A549 (cell line): Measurements from ENCODE around the gene TNC. TPM values are rescaled to one million over a fixed set of nuclear protein-coding genes. Genes with fewer than 3 reads are reported as not detected.

Source experiments
- ATAC-seq, 2 experiments: fragments of 200-7000 bp in 1 of 2; fragments of >200 bp in 1 of 2; cut with Nextera tagmentation in 1 of 2; cut with Tn5 transposase in 1 of 2; 3 replicates each; pipeline versions ENCODE4 v1.8.0 to v1.9.1; 2018 to 2020; ENCODE audit warnings: mild to moderate bottlenecking in 1 of 2, moderate library complexity in 1 of 2
- CTCF ChIA-PET: fragments of 300-600 bp; sonication (Branson Sonifier 250); formaldehyde crosslinking; extraction: SDS; loops from one replicate; lab custom pipeline; 2021; ENCODE audit warnings: antibody characterized with exemption, inconsistent platforms; lab: Yijun Ruan, JAX
- POLR2A ChIA-PET: fragments of 350-600 bp; formaldehyde crosslinking; extraction: SDS; loops from one replicate; lab custom pipeline; 2021; ENCODE audit warnings: antibody characterized with exemption, inconsistent platforms; lab: Yijun Ruan, JAX
- DNase-seq, 2 experiments: peaks; one replicate each; pipeline versions ENCODE4 v3.0.0 to v3.0.0-alpha.2; 2011 to 2016; ENCODE audit warnings: low read depth in 1 of 2, low spot score in 1 of 2
- FAIRE-seq: peaks from 2 replicates; lab custom pipeline; 2011; peaks lifted over from hg19 to GRCh38; lab: Jason Lieb, UNC
- H3K27ac ChIP-seq, 2 experiments: fragments of >200 bp; sonication (Bioruptor Twin); formaldehyde crosslinking; 3 replicates each; pipeline ENCODE4 v1.5.1; 2016 to 2017
- H3K4me1 ChIP-seq: fragments of >200 bp; sonication (Bioruptor Twin); formaldehyde crosslinking; 3 replicates; pipeline ENCODE4 v1.6.1; 2016
- H3K4me2 ChIP-seq: fragments of >200 bp; sonication (Bioruptor Twin); formaldehyde crosslinking; 3 replicates; pipeline ENCODE4 v1.6.1; 2016
- H3K4me3 ChIP-seq: fragments of >200 bp; sonication (Bioruptor Twin); formaldehyde crosslinking; 3 replicates; pipeline ENCODE4 v1.5.1; 2016
- H3K9me3 ChIP-seq: fragments of >200 bp; sonication (Bioruptor Twin); formaldehyde crosslinking; 3 replicates; pipeline ENCODE4 v1.6.1; 2016
- BHLHE40 ChIP-seq: IDR thresholded peaks from 2 replicates; pipeline ENCODE4 v1.6.1; 2012; ENCODE audit warnings: low read depth, low read length, inconsistent platforms
- CHD2 ChIP-seq: fragments of 150-350 bp; IDR thresholded peaks from 2 replicates; pipeline ENCODE4 v1.6.1; 2014; ENCODE audit warnings: low read length; ENCODE audit not compliant: partially characterized antibody
- CHD4 ChIP-seq: fragments of 200-600 bp; sonication (generic); IDR thresholded peaks from 2 replicates; pipeline ENCODE4 v1.6.1; 2016; ENCODE audit warnings: antibody characterized with exemption, mild to moderate bottlenecking, borderline replicate concordance
- CTCF ChIP-seq: fragments of >200 bp; sonication (Bioruptor Twin); formaldehyde crosslinking; IDR thresholded peaks from 3 replicates; pipeline ENCODE4 v1.5.1; 2016
- EHF ChIP-seq: fragments of 250-450 bp; sonication (Bioruptor Pico); IDR thresholded peaks from 2 replicates; pipeline ENCODE4 v1.5.0; 2020; ENCODE audit warnings: mild to moderate bottlenecking
- FOSL2 ChIP-seq, 2 experiments: fragments of 450-650 bp in 1 of 2; fragments of >200 bp in 1 of 2; sonication (Bioruptor Twin) in 1 of 2; formaldehyde crosslinking; IDR thresholded peaks; 2 replicates each; pipeline versions ENCODE4 v1.5.0 to v1.6.1; 2016 to 2020; ENCODE audit warnings: mild to moderate bottlenecking in 1 of 2, moderate library complexity in 1 of 2
- FOXS1 ChIP-seq: fragments of 250-450 bp; sonication (Bioruptor Pico); IDR thresholded peaks from 2 replicates; pipeline ENCODE4 v1.5.0; 2020; ENCODE audit warnings: mild to moderate bottlenecking, moderate library complexity
- HES2 ChIP-seq: fragments of >200 bp; sonication (Bioruptor Twin); formaldehyde crosslinking; IDR thresholded peaks from 2 replicates; pipeline ENCODE4 v1.6.1; 2016
- HOXA7 ChIP-seq: fragments of 250-450 bp; sonication (Bioruptor Pico); IDR thresholded peaks from 2 replicates; pipeline ENCODE4 v1.5.0; 2020; ENCODE audit warnings: mild to moderate bottlenecking, moderate library complexity
- HOXB13 ChIP-seq: fragments of 250-450 bp; sonication (Bioruptor Pico); IDR thresholded peaks from 2 replicates; pipeline ENCODE4 v1.5.0; 2020; ENCODE audit warnings: low read depth, mild to moderate bottlenecking, moderate library complexity
- HOXB5 ChIP-seq: fragments of 250-450 bp; sonication (Bioruptor Pico); IDR thresholded peaks from 2 replicates; pipeline ENCODE4 v1.5.0; 2020; ENCODE audit warnings: mild to moderate bottlenecking, moderate library complexity
- JUN ChIP-seq, 2 experiments: fragments of >200 bp; sonication (Bioruptor Twin); formaldehyde crosslinking; IDR thresholded peaks; 2 replicates in 1 of 2; 3 replicates in 1 of 2; pipeline ENCODE4 v1.6.1; 2016 to 2017
- JUNB ChIP-seq: fragments of >200 bp; sonication (Bioruptor Twin); formaldehyde crosslinking; IDR thresholded peaks from 2 replicates; pipeline ENCODE4 v1.6.1; 2016
- KDM1A ChIP-seq: fragments of 200-600 bp; sonication (generic); IDR thresholded peaks from 2 replicates; pipeline ENCODE4 v1.6.1; 2016; ENCODE audit warnings: low read depth, mild to moderate bottlenecking
- MYC ChIP-seq: IDR thresholded peaks from 2 replicates; pipeline ENCODE4 v1.6.1; 2012; ENCODE audit warnings: mild to moderate bottlenecking, inconsistent platforms, low read length, improper control_type of control experiment, borderline replicate concordance
- NR3C1 ChIP-seq: fragments of >200 bp; sonication (Bioruptor Twin); formaldehyde crosslinking; IDR thresholded peaks from 3 replicates; pipeline ENCODE4 v1.6.1; 2017
- PHF8 ChIP-seq: fragments of 200-600 bp; sonication (generic); IDR thresholded peaks from 2 replicates; pipeline ENCODE4 v1.6.1; 2016; ENCODE audit warnings: low read depth, mild to moderate bottlenecking, antibody characterized with exemption, moderate library complexity, borderline replicate concordance
- POLR2AphosphoS2 ChIP-seq: conservative IDR thresholded peaks from 2 replicates; pipeline ENCODE4 v1.6.1; 2012; ENCODE audit warnings: low read length, improper control_type of control experiment, inconsistent platforms
- REST ChIP-seq: fragments of 200-600 bp; sonication (generic); IDR thresholded peaks from 2 replicates; pipeline ENCODE4 v1.6.1; 2016; ENCODE audit warnings: antibody characterized with exemption, mild to moderate bottlenecking, moderate library complexity
- RNF2 ChIP-seq: fragments of 200-600 bp; sonication (generic); IDR thresholded peaks from 2 replicates; pipeline ENCODE4 v1.6.1; 2016; ENCODE audit warnings: low read depth, mild to moderate bottlenecking, antibody characterized with exemption, moderate library complexity, borderline replicate concordance
- SMC3 ChIP-seq: fragments of >200 bp; sonication (Bioruptor Twin); formaldehyde crosslinking; IDR thresholded peaks from 3 replicates; pipeline ENCODE4 v1.6.1; 2018; ENCODE audit warnings: inconsistent platforms
- USF2 ChIP-seq: fragments of 450-650 bp; IDR thresholded peaks from 2 replicates; pipeline ENCODE4 v1.6.1; 2014; ENCODE audit warnings: antibody characterized with exemption
- WGBS: methylation state at CpG from one replicate; pipeline ENCODE4 v1.1.6; 2017; ENCODE audit errors: missing lambda C conversion rate; 5-methylcytosine and 5-hydroxymethylcytosine counted together
- polyA plus RNA-seq, 4 experiments: library from polyadenylated mRNA; depleted of rRNA in 3 of 4; stranded (reverse); fragments of >200 nt; fragmentation: RNase III in 1 of 4; extraction: RNeasy Plus Mini Kit Qiagen cat#74134 plus additional on column Dnase treatment in 1 of 4; gene quantifications; 2 replicates in 3 of 4; 3 replicates in 1 of 4; pipeline ENCODE4 v1.2.3, GENCODE V29; 2011 to 2017

The TNC gene
- polyA plus RNA-seq, 2 of the 4 experiments (the other 2 are of a cell fraction): 0.50 to 0.63 TPM

- POLR2A ChIA-PET: no interaction called here
- no peak for TF ChIP-seq HOXB13 (CRISPR knock-in tag)
- TF ChIP-seq CTCF: no peak
- no peak for FAIRE-seq
- Histone ChIP-seq H3K4me2 (no peak overlapping the region), H3K4me1 (no peaks in the 10 kb centered on the region), H3K9me3 (no peaks in the 10 kb centered on the region), H3K27ac (no peak overlapping the region), H3K4me3 (no peak overlapping the region)
- CTCF ChIA-PET: no interaction called here
- WGBS: 70% methylated on average over 10 of the region's 10 CpGs
- no peak for ATAC-seq
- DNase-seq: no peak
Measured at GRCh38 chr9:114995681-114996221, 122.2 kb downstream of the TNC start.

- no peak for TF ChIP-seq BHLHE40
- no peak for TF ChIP-seq JUNB
- TF ChIP-seq POLR2AphosphoS2: no peak
- no peak for TF ChIP-seq RNF2
- TF ChIP-seq FOSL2 (IDR thresholded peaks at IDR 0.05): no peak
- TF ChIP-seq FOSL2 (CRISPR knock-in tag; IDR thresholded peaks at IDR 0.05): no peak
- TF ChIP-seq MYC: no peak
- TF ChIP-seq CTCF: no peak
- TF ChIP-seq EHF: no peak
- no peak for TF ChIP-seq HES2
- no peak for TF ChIP-seq HOXB5 (CRISPR knock-in tag)
- no peak for TF ChIP-seq CHD4
- TF ChIP-seq HOXA7 (CRISPR knock-in tag): no peak
- TF ChIP-seq PHF8: no peak
- TF ChIP-seq CHD2: no peak
- no peak for TF ChIP-seq SMC3
- H3K4me1 ChIP-seq: no peaks in the 10 kb centered on the region
- CTCF ChIA-PET: interaction anchor here (0.9 to 2.5 kb wide), 3 partner anchors 13 to 84 kb away, joined by 3 to 9 read pairs (median 4); no protein-coding TSS in a partner anchor
- H3K4me2 ChIP-seq: no peak overlapping the region
- POLR2A ChIA-PET: no interaction called here
- H3K9me3 ChIP-seq: no peaks in the 10 kb centered on the region
- no peak overlapping the region for H3K4me3 ChIP-seq
- DNase-seq: no peak
- FAIRE-seq: no peak
- no peak overlapping the region for H3K27ac ChIP-seq
- ATAC-seq: no peak
Measured at GRCh38 chr9:114994768-114995167, 123.2 kb downstream of the TNC start.

GRCh38 chr9:114991861-114992260 is 126.1 kb downstream of the TNC start:
- DNase-seq (no peak), ATAC-seq (no peak), FAIRE-seq (no peak)
- Histone ChIP-seq H3K4me1 (0 out of 3 replicates have a peak, but pooled peaks cover 3% of the 10 kb centered on the region), H3K4me3 (no peak overlapping the region), H3K9me3 (no peaks in the 10 kb centered on the region), H3K4me2 (no peak overlapping the region), H3K27ac (no peak overlapping the region)
- CTCF ChIA-PET: interaction anchor here (0.6 to 2.5 kb wide), 3 partner anchors 14 to 316 kb away, joined by 3 to 8 read pairs (median 3); no protein-coding TSS in a partner anchor
- POLR2A ChIA-PET: no interaction called here
- TF ChIP-seq BHLHE40: no peak
- TF ChIP-seq KDM1A: no peak
- no peak for TF ChIP-seq REST
- TF ChIP-seq FOXS1 (CRISPR knock-in tag): no peak
- TF ChIP-seq USF2: no peak
- TF ChIP-seq NR3C1: no peak
- no peak for TF ChIP-seq MYC
- no peak for TF ChIP-seq JUN (IDR thresholded peaks at IDR 0.05)
- 49% methylated on average over 7 of the region's 7 CpGs for WGBS
